ENCODE measurements around the gene AMD1. TPM values are rescaled to one million over a fixed set of nuclear protein-coding genes. Genes with fewer than 3 reads are reported as not detected.

The AMD1 gene
- total RNA-seq, 3 donors from 2014 or later (not counting 1 experiment from before 2014, with no cell fraction given): 109 to 175 (median 113) TPM

DNA sequence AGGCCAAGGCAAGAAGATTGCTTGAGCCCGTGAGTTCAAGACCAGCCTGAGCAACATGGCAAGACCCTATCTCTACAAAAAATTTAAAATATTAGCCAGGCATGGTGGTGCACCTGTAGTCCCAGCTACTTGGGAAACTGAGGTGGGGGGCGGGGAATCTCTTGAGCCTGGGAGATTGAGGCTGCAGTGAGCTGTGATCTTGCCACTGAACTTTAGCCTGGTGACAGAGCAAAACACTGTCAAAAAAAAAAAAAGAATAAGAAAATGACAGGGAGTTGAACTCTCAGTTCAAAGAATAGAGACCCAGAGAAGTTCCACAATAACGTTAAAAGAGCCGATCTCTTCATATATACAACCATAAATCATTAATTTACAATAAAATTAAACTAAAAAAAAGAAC, 24.8 kb upstream of the AMD1 start:
- no peak for ATAC-seq
- no peak for DNase-seq
- no peaks in the 10 kb centered on the region for H3K9me3 ChIP-seq (ENCODE audit: control insufficient read depth, insufficient read depth, low read length)
- H3K4me1 ChIP-seq (ENCODE audit: control insufficient read depth, insufficient read depth, low read length): no peaks in the 10 kb centered on the region
- H3K36me3 ChIP-seq (ENCODE audit: control insufficient read depth, insufficient read depth, low read length): no peaks in the 10 kb centered on the region
- no peaks in the 10 kb centered on the region for H3K27me3 ChIP-seq (ENCODE audit: control insufficient read depth, insufficient read depth, low read length)
- H3K9me3 Mint-ChIP-seq: no peaks in the 10 kb centered on the region
- TF ChIP-seq, protein P1, sequence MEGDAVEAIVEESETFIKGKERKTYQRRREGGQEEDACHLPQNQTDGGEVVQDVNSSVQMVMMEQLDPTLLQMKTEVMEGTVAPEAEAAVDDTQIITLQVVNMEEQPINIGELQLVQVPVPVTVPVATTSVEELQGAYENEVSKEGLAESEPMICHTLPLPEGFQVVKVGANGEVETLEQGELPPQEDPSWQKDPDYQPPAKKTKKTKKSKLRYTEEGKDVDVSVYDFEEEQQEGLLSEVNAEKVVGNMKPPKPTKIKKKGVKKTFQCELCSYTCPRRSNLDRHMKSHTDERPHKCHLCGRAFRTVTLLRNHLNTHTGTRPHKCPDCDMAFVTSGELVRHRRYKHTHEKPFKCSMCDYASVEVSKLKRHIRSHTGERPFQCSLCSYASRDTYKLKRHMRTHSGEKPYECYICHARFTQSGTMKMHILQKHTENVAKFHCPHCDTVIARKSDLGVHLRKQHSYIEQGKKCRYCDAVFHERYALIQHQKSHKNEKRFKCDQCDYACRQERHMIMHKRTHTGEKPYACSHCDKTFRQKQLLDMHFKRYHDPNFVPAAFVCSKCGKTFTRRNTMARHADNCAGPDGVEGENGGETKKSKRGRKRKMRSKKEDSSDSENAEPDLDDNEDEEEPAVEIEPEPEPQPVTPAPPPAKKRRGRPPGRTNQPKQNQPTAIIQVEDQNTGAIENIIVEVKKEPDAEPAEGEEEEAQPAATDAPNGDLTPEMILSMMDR (IDR thresholded peaks at IDR 0.05): no peak
- peaks cover 0 to 2% of the 10 kb centered on the region in 2 donors for H3K4me1 Mint-ChIP-seq
- H3K27ac ChIP-seq (ENCODE audit: low read length): no peak overlapping the region
- intact Hi-C loops (cut with micrococcal nuclease): no loop called here
- no peak overlapping the region for H3K27ac Mint-ChIP-seq
- H3K27me3 Mint-ChIP-seq (ENCODE audit: low read depth in 2 of 2): no peaks in the 10 kb centered on the region
- H3K4me3 Mint-ChIP-seq: no peak overlapping the region
- WGBS (ENCODE audit: insufficient coverage): 88% methylated on average over 4 of the region's 4 CpGs
- no peaks in the 10 kb centered on the region for H3K36me3 Mint-ChIP-seq
- H3K4me3 ChIP-seq (ENCODE audit: low read length): no peak overlapping the region

GRCh38 chr6:110852773-110853172, 21.8 kb upstream of the AMD1 start:
- 100% methylated on average over 1 of the region's 2 CpGs for WGBS (ENCODE audit: insufficient coverage)
- TF ChIP-seq, protein P1 (IDR thresholded peaks at IDR 0.05): no peak
- Histone ChIP-seq H3K27me3 (ENCODE audit: control insufficient read depth, insufficient read depth, low read length) (no peaks in the 10 kb centered on the region), H3K4me1 (ENCODE audit: control insufficient read depth, insufficient read depth, low read length) (no peaks in the 10 kb centered on the region), H3K36me3 (ENCODE audit: control insufficient read depth, insufficient read depth, low read length) (no peaks in the 10 kb centered on the region), H3K4me3 (ENCODE audit: low read length) (no peak overlapping the region), H3K27ac (ENCODE audit: low read length) (no peak overlapping the region), H3K9me3 (ENCODE audit: control insufficient read depth, insufficient read depth, low read length) (no peaks in the 10 kb centered on the region)
- no peak for ATAC-seq
- intact Hi-C loops (cut with micrococcal nuclease): no loop called here
- Mint-ChIP-seq H3K27ac (no peak overlapping the region), H3K4me3 (no peak overlapping the region), H3K27me3 (ENCODE audit: low read depth in 2 of 2) (no peaks in the 10 kb centered on the region), H3K4me1 (no peaks in the 10 kb centered on the region), H3K9me3 (no peaks in the 10 kb centered on the region), H3K36me3 (no peaks in the 10 kb centered on the region)
- no peak for DNase-seq

DNA sequence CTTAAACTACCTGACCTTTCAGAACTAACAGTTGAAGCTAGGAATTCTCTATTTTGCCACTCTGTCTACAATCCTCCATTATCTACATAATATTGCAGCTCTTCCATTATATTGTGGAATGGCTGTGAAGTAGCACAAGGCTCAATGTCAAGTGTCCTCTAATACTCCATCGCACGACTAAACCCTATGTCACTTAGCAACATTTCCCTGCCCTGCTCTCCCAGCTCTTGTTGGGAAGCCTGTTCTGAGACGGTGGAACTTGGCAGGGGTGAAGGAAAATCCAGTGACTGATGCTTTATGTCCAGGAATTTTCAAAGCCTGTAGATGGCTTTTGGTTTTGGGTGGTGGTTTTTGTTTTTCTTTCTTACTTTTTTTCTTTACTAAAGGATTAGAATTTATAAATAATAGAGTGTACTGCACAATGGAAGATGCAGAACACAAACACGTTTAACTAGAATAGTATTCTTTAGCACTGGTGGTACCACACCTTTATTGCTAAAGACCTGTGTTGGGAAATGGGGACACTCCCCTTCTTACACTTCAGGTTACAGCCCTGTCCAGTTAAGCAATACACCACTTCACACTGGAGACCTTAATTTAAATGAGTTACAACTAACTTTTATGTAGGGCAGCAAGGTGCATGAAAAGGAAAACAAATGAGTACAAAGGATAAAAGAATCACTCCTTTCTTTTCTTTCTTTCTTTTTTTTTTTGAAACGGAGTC, 20.7 kb upstream of the AMD1 start:
- Histone ChIP-seq H3K9me3 (ENCODE audit: control insufficient read depth, insufficient read depth, low read length) (no peaks in the 10 kb centered on the region), H3K27ac (ENCODE audit: low read length) (no peak overlapping the region), H3K36me3 (ENCODE audit: control insufficient read depth, insufficient read depth, low read length) (no peaks in the 10 kb centered on the region), H3K4me3 (ENCODE audit: low read length) (no peak overlapping the region), H3K27me3 (ENCODE audit: control insufficient read depth, insufficient read depth, low read length) (no peaks in the 10 kb centered on the region), H3K4me1 (ENCODE audit: control insufficient read depth, insufficient read depth, low read length) (no peaks in the 10 kb centered on the region)
- Mint-ChIP-seq H3K9me3 (no peaks in the 10 kb centered on the region), H3K27me3 (ENCODE audit: low read depth in 2 of 2) (no peaks in the 10 kb centered on the region), H3K4me1 (peaks cover 0 to 2% of the 10 kb centered on the region in 2 donors), H3K36me3 (no peaks in the 10 kb centered on the region), H3K4me3 (no peak overlapping the region), H3K27ac (no peak overlapping the region)
- intact Hi-C loops (cut with micrococcal nuclease): no loop called here
- DNase-seq (no peak), ATAC-seq (no peak)
- TF ChIP-seq, protein P1 (IDR thresholded peaks at IDR 0.05): no peak
- WGBS (ENCODE audit: insufficient coverage): 87% methylated on average over 3 of the region's 5 CpGs

- no peaks in the 10 kb centered on the region for H3K36me3 Mint-ChIP-seq
- DNase-seq (no peak), ATAC-seq (no peak)
- Histone ChIP-seq H3K36me3 (ENCODE audit: control insufficient read depth, insufficient read depth, low read length) (no peaks in the 10 kb centered on the region), H3K9me3 (ENCODE audit: control insufficient read depth, insufficient read depth, low read length) (no peaks in the 10 kb centered on the region), H3K4me1 (ENCODE audit: control insufficient read depth, insufficient read depth, low read length) (peaks cover 11% of the 10 kb centered on the region), H3K27me3 (ENCODE audit: control insufficient read depth, insufficient read depth, low read length) (no peaks in the 10 kb centered on the region), H3K4me3 (ENCODE audit: low read length) (no peak overlapping the region), H3K27ac (ENCODE audit: low read length) (no peak overlapping the region)
- intact Hi-C loops (cut with micrococcal nuclease): no loop called here
- no peaks in the 10 kb centered on the region for H3K27me3 Mint-ChIP-seq (ENCODE audit: low read depth in 2 of 2)
- H3K4me1 Mint-ChIP-seq: peaks cover 0 to 6% of the 10 kb centered on the region in 2 donors
- TF ChIP-seq, protein P1 (IDR thresholded peaks at IDR 0.05): no peak
- no peak overlapping the region for H3K4me3 Mint-ChIP-seq
- WGBS (ENCODE audit: insufficient coverage): 94% methylated on average over 3 of the region's 3 CpGs
- no peaks in the 10 kb centered on the region for H3K9me3 Mint-ChIP-seq
- no peak overlapping the region for H3K27ac Mint-ChIP-seq
Observed at GRCh38 chr6:110856296-110856695, 18.3 kb upstream of the AMD1 start.

All from natural killer cell (primary cell).